Activated T-cell treated with anti-CD3 and anti-CD28 coated beads, Interleukin-2, amount 50 U/mL, for 24 hours (primary cell): Measurements from ENCODE around the gene BTBD9.

Experiments
- DNase-seq: peaks from one replicate; pipeline ENCODE4 v3.0.0-alpha.2; 2020
- H3K27ac Mint-ChIP-seq: 2 replicates; pipeline ENCODE4 v1.8.0; 2020; ENCODE audit warnings: mild to moderate bottlenecking, mixed read lengths
- H3K27me3 Mint-ChIP-seq: 2 replicates; pipeline ENCODE4 v1.8.0; 2020; ENCODE audit warnings: mixed read lengths
- H3K36me3 Mint-ChIP-seq: 2 replicates; pipeline ENCODE4 v1.8.0; 2020; ENCODE audit warnings: low read depth, mixed read lengths
- H3K4me1 Mint-ChIP-seq: 2 replicates; pipeline ENCODE4 v1.8.0; 2020; ENCODE audit warnings: low read depth, mixed read lengths
- H3K4me3 Mint-ChIP-seq: 2 replicates; pipeline ENCODE4 v1.8.0; 2020; ENCODE audit warnings: mild to moderate bottlenecking, moderate library complexity, mixed read lengths
- H3K9me3 Mint-ChIP-seq: 2 replicates; pipeline ENCODE4 v1.8.0; 2020; ENCODE audit warnings: mixed read lengths

The BTBD9 gene

GRCh38 chr6:38639498-38640215, at the start of gene BTBD9:
Gene BTBD9 (minus strand): TSS chr6:38639929.
- Mint-ChIP-seq H3K27me3 (no peaks in the 10 kb centered on the region), H3K4me1 (peaks cover 53% of the 10 kb centered on the region), H3K36me3 (peaks cover 2% of the 10 kb centered on the region), H3K27ac (peak within 1 kb of the TSS; percentile 93), H3K9me3 (no peaks in the 10 kb centered on the region), H3K4me3 (peak within 1 kb of the TSS; percentile 89)
- DNase-seq = peak; percentile 92

- Mint-ChIP-seq H3K4me1 (peaks cover 25% of the 10 kb centered on the region), H3K27ac (peak overlapping the region; percentile 19), H3K4me3 (no peak overlapping the region), H3K36me3 (peaks cover 49% of the 10 kb centered on the region), H3K27me3 (no peaks in the 10 kb centered on the region), H3K9me3 (no peaks in the 10 kb centered on the region)
- DNase-seq = no peak
Observed at GRCh38 chr6:38688579-38689087, 48.9 kb upstream of the BTBD9 start.

GRCh38 chr6:38687549-38687948, 47.8 kb upstream of the BTBD9 start:
- peaks cover 21% of the 10 kb centered on the region for H3K4me1 Mint-ChIP-seq
- H3K4me3 Mint-ChIP-seq = no peak overlapping the region
- peaks cover 56% of the 10 kb centered on the region for H3K36me3 Mint-ChIP-seq
- no peak for DNase-seq
- H3K27me3 Mint-ChIP-seq = no peaks in the 10 kb centered on the region
- H3K27ac Mint-ChIP-seq = no peak overlapping the region
- H3K9me3 Mint-ChIP-seq = no peaks in the 10 kb centered on the region

- Mint-ChIP-seq H3K36me3 (peaks cover 59% of the 10 kb centered on the region), H3K4me3 (no peak overlapping the region), H3K27me3 (no peaks in the 10 kb centered on the region), H3K9me3 (no peaks in the 10 kb centered on the region), H3K4me1 (peaks cover 21% of the 10 kb centered on the region), H3K27ac (no peak overlapping the region)
- DNase-seq = no peak
Observed at GRCh38 chr6:38687043-38687353, 47.3 kb upstream of the BTBD9 start.

GRCh38 chr6:38686270-38687042, 46.7 kb upstream of the BTBD9 start:
- Mint-ChIP-seq H3K4me1 (peaks cover 21% of the 10 kb centered on the region), H3K9me3 (no peaks in the 10 kb centered on the region), H3K4me3 (no peak overlapping the region), H3K36me3 (peaks cover 65% of the 10 kb centered on the region), H3K27ac (no peak overlapping the region), H3K27me3 (no peaks in the 10 kb centered on the region)
- DNase-seq = no peak

GRCh38 chr6:38684904-38685303, 45.2 kb upstream of the BTBD9 start:
- Mint-ChIP-seq H3K27ac (no peak overlapping the region), H3K9me3 (no peaks in the 10 kb centered on the region), H3K4me3 (no peak overlapping the region), H3K4me1 (peaks cover 16% of the 10 kb centered on the region), H3K27me3 (no peaks in the 10 kb centered on the region), H3K36me3 (peaks cover 68% of the 10 kb centered on the region)
- no peak for DNase-seq

GRCh38 chr6:38684237-38684636, 44.5 kb upstream of the BTBD9 start:
- no peaks in the 10 kb centered on the region for H3K9me3 Mint-ChIP-seq
- H3K4me3 Mint-ChIP-seq = no peak overlapping the region
- peaks cover 13% of the 10 kb centered on the region for H3K4me1 Mint-ChIP-seq
- H3K36me3 Mint-ChIP-seq = peaks cover 73% of the 10 kb centered on the region
- H3K27ac Mint-ChIP-seq = no peak overlapping the region
- no peaks in the 10 kb centered on the region for H3K27me3 Mint-ChIP-seq
- no peak for DNase-seq

- Mint-ChIP-seq H3K4me3 (no peak overlapping the region), H3K9me3 (no peaks in the 10 kb centered on the region), H3K27ac (no peak overlapping the region), H3K27me3 (no peaks in the 10 kb centered on the region), H3K36me3 (peaks cover 81% of the 10 kb centered on the region), H3K4me1 (peaks cover 5% of the 10 kb centered on the region)
- DNase-seq = no peak
Observed at GRCh38 chr6:38681850-38682249, 42.1 kb upstream of the BTBD9 start.

- Mint-ChIP-seq H3K4me3 (no peak overlapping the region), H3K9me3 (peaks cover 4% of the 10 kb centered on the region), H3K36me3 (peaks cover 84% of the 10 kb centered on the region), H3K27me3 (no peaks in the 10 kb centered on the region), H3K27ac (no peak overlapping the region), H3K4me1 (peaks cover 21% of the 10 kb centered on the region)
- no peak for DNase-seq
Observed at GRCh38 chr6:38679668-38680067, 39.9 kb upstream of the BTBD9 start.

- no peak overlapping the region for H3K4me3 Mint-ChIP-seq
- H3K4me1 Mint-ChIP-seq = peaks cover 35% of the 10 kb centered on the region
- H3K9me3 Mint-ChIP-seq = peaks cover 8% of the 10 kb centered on the region
- H3K36me3 Mint-ChIP-seq = peaks cover 85% of the 10 kb centered on the region
- no peaks in the 10 kb centered on the region for H3K27me3 Mint-ChIP-seq
- no peak for DNase-seq
- peak overlapping the region; percentile 71 for H3K27ac Mint-ChIP-seq
Observed at GRCh38 chr6:38678178-38678760, 38.5 kb upstream of the BTBD9 start.

GRCh38 chr6:38676974-38677544, 37.3 kb upstream of the BTBD9 start:
- Mint-ChIP-seq H3K4me3 (no peak overlapping the region), H3K27me3 (no peaks in the 10 kb centered on the region), H3K4me1 (peaks cover 44% of the 10 kb centered on the region), H3K36me3 (peaks cover 75% of the 10 kb centered on the region), H3K27ac (peak overlapping the region; percentile 32), H3K9me3 (peaks cover 8% of the 10 kb centered on the region)
- no peak for DNase-seq

GRCh38 chr6:38676236-38676973, 36.7 kb upstream of the BTBD9 start:
- peak overlapping the region; percentile 32 for H3K27ac Mint-ChIP-seq
- H3K4me3 Mint-ChIP-seq = no peak overlapping the region
- peaks cover 46% of the 10 kb centered on the region for H3K4me1 Mint-ChIP-seq
- H3K9me3 Mint-ChIP-seq = peaks cover 8% of the 10 kb centered on the region
- no peaks in the 10 kb centered on the region for H3K27me3 Mint-ChIP-seq
- H3K36me3 Mint-ChIP-seq = peaks cover 69% of the 10 kb centered on the region
- no peak for DNase-seq

- H3K4me1 Mint-ChIP-seq = peaks cover 46% of the 10 kb centered on the region
- H3K36me3 Mint-ChIP-seq = peaks cover 48% of the 10 kb centered on the region
- peaks cover 8% of the 10 kb centered on the region for H3K9me3 Mint-ChIP-seq
- DNase-seq = no peak
- H3K27ac Mint-ChIP-seq = peak overlapping the region; percentile 82
- H3K27me3 Mint-ChIP-seq = no peaks in the 10 kb centered on the region
- H3K4me3 Mint-ChIP-seq = no peak overlapping the region
Observed at GRCh38 chr6:38673397-38674165, 33.9 kb upstream of the BTBD9 start.
